GM18861 (cell line): Measurements from ENCODE around the gene TUBAL3.
"Not testable (repeated sequence)": the region's sequence is repeated elsewhere in the genome, so short reads cannot be mapped to it uniquely, and the experiment has no call there.

Source experiments
- ATAC-seq: cut with Tn5 transposase; IDR thresholded peaks from one replicate; pipeline ENCODE4 v1.9.1; 2021; ENCODE audit not compliant: unreplicated experiment

TUBAL3 gene

DNA sequence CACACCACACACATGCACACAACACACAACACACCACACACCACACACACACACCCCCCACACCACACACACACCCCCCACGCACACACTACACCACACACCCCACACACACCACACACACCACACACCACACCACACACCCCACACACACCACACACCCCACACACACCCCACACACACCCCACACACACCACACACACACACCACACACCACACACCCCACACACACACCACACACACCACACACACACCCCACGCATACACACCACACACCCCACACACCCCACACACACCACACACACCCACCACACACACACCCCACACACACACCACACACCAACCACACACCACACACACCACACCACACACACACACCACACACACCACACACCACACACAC, 23.4 kb downstream of the TUBAL3 start:
- ATAC-seq = no peak

DNA sequence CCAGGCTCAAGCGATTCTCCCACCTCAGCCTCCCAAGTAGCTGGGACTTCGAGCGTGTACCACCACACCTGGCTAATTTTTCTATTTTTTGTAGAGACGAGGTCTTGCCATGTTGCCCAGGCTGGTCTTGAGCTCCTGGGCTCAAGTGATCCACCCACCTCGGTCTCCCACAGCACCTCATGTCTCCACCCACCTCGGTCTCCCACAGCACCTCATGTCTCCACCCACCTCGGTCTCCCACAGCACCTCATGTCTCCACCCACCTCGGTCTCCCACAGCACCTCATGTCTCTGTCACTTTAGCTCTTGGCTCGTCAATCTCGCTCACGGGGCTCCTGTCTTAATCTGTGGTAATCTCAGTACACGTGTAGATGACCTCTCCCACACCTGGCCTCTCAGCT, 24.2 kb downstream of the TUBAL3 start:
- ATAC-seq = not testable (repeated sequence)

DNA sequence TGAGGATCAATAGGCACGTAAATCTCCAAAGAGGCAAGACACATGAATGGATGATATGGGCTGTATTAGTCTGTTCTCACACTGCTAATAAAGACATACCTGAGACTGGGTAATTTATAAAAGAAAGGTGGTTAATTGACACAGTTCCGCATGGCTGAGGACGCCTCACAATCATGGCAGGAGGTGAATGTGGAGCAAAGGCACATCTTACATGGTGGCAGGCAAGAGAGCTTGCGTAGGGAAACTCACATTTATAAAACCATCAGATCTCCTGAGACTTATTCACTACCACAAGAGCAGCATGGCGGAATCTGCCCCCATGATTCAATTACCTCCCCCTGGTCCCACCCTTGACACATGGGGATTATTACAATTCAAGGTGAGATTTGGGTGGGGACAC, 25.4 kb downstream of the TUBAL3 start:
- ATAC-seq = not testable (repeated sequence)

DNA sequence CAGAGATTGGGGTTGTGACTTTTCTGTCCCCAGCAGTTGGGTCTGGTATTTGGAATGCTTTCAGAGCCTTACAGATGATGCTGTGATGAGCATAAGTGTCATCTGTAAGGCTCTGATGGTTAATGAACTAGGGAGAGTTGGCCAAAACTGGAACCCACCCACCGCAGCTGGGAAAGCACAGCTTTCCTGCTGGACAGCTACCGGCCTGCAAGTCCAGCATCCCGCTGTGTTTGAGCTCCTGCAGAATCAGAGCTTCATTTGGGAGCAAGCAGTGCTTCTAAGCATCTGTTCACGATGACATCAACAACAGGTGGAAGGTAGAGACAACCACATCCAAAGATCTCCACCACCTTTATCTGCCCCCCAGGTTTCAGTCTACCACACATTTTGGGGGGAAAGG, 28.2 kb downstream of the TUBAL3 start:
- ATAC-seq = no peak

DNA sequence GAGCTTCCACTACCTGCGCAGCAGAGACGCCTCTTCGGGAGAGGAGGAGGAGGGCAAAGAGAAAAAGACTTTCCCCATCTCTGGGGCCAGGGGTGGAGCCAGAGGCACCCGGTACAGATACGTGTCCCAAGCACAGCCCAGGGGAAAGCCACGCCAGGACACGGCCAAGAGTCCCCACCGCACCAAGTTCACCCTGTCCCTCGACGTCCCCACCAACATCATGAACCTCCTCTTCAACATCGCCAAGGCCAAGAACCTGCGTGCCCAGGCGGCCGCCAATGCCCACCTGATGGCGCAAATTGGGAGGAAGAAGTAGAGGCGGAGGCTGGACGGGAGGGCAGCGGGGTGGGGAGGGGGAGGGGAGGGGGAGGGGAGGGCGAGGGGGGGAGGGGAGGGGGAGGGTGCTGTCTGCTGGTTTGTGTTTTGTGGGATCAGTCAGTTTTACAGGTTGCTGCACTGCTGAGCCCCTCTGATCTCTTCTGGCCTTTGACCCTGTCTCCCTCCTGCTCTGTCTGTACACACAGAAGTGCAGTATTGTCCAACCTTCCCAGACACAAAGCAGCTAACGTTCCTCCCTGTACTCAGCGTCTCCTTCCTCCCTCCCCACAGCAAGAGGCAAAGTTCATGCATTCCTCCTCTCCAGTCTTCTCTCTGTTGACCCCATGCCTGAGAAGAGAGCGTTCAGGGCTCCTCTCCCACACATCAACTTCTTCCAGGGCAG, 30.6 kb downstream of the TUBAL3 start:
- ATAC-seq = no peak

DNA sequence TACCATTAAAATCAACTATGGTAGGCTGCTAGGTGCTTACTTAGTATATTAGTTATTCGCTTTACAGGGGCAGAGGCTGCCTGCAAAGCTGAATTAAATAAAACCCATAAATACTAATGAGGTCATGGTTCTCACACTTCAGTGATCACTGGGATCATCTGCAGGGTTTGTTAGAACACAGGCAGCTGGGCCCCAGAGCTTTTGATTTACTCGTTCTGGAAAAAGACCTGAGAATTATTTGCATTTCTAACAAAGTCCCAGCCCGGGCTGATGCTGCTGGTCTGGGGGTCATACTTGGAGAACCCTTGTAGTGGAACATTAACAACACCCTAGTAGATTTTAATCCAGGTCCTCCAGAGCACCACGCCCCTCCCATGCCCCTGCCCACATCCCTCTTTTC, 31.3 kb downstream of the TUBAL3 start:
- ATAC-seq = no peak

DNA sequence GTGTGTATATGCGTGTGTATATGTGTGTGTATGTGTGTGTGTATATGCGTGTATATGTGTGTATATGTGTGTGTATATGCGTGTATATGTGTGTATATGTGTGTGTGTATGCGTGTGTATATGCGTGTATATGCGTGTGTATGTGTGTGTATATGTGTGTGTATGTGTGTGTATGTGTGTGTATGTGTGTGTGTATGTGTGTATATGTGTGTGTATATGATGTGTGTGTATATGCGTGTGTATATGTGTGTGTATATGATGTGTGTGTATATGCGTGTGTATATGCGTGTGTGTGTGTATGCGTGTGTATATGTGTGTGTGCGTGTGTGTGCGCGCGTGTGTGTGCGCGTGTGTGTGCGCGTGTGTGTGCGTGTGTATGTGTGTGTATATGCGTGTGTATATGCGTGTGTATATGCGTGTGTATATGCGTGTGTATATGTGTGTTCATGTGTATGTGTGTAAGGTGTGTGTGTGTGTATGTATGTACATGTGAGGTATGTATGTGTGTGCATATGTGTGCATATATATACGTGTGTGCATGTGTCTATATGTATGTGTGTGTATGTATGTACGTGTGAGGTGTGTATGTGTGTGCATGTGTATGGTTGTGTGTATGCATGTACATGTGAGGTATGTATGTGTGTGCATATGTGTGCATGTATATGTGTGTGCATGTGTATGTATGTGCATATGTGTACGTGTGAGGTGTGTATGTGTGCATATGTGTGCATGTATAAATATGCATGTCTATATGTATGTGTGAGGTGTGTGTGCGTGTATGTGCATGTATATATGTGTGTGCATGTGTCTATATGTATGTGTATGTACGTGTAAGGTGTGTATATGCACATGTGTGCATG, 33.9 kb downstream of the TUBAL3 start:
- ATAC-seq = no peak

DNA sequence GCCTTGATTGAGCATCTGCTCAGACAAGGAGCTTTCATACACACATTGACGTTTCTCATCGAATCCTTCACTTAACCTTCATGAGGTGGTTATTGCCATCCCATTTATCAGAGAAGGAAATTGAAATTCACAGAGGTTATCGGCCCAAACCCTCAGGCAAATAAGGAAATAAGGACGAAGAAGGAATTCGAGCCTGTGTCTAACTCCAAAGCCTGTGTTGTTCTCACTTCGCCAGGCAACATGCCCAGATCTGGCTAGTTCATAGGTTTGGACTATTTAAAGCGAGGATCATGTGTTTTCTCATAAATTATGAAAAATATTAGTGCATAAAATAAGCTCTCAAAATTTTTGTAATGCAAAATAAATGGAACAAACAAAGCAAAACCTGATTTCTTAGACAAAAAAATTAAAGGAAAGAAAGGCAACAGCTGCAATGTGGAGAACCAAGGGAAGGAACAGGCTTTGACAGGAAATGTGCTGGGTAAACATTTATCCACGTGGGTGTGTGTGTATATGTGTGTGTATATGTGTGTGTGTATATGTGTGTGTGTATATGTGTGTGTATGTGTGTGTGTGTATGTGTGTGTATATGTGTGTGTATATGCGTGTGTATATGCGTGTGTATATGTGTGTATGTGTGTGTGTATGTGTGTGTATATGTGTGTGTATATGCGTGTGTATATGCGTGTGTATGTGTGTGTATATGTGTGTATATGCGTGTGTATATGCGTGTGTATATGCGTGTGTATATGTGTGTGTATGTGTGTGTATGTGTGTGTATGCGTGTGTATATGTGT, 35.1 kb downstream of the TUBAL3 start:
- ATAC-seq = no peak

DNA sequence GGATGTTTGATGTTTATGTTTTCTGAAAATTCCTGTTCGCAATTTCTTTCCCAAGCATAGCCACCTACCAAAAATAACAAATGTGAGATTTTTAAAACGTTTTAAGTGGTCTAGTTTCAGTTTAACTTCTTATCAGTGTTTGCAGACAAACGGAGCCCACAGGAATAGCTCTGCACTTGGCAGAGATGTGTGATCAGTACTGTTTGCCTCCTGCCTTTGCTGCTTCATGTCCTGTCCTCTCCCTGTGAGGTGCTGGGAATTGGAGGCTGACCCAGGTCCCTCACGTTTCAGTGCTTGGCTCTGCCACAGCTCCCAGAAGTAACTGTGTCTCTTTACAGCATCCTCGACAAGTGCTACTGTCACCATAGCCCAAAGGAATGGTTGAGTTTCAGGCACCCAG, 38.7 kb downstream of the TUBAL3 start:
- no peak for ATAC-seq

DNA sequence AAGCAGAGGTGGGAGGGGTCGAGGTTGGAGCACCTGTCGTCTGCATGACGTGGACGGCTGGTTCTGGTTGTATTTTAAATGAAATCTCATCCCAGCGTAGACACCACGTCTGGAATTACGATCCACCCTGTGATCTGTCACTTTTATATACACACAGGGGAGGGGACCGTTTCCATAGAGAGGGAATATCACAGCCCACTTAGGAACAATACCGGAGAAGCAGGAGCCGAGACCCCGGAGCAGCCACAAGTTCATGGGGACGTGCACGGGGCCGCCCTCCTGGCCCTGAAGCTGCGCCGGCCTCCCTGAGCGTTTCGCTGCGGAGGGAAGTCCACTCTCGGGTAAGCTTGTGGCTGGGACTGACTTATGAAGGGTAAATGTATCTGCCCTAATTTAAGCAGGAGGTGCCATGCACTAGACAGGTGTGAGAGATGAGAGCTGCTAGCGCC, 39.7 kb downstream of the TUBAL3 start, which contains the start of gene UCN3:
Gene UCN3 (plus strand): TSS at position 77 of the 449 bp plus-strand sequence. CDS start 8,755 bp downstream, outside the sequence.
- ATAC-seq = no peak

DNA sequence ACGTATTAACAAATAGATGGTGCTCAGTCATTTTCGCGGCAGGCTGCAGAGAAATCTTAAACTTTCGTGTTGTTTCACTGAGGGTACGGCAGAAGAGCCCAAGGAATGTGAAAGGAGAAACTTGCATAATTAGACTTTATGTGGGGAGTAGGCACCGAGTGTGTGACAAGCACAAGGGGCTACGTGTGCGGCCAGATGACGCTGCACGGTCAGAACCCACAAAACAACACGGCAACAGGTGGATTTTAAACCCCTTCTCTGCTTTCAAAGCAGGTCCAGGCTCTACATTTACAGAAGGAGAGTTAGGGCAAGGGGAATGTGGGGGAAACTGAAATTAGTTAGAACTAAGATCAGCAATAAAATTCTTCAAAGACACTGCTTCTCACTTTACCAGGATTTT, 40.3 kb downstream of the TUBAL3 start:
- no peak for ATAC-seq

DNA sequence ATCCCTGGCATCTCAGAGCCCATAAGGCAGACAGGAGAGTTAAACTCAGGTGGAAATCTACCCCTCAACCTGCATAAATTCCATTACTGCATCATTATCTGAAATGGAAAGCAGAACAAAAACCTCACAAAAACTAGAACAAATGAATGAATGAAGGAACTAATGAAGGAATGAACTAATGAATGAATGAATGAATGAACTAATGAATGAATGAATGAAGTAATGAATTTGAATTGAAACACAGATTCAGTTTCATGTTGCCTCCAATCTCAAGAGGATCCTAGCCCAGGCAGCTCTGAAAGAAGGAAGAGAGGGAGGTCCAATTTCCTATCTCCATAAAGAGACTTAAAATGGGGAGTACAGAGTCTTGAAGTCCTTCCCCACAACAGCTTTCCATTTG, 41.8 kb downstream of the TUBAL3 start:
- no peak for ATAC-seq

DNA sequence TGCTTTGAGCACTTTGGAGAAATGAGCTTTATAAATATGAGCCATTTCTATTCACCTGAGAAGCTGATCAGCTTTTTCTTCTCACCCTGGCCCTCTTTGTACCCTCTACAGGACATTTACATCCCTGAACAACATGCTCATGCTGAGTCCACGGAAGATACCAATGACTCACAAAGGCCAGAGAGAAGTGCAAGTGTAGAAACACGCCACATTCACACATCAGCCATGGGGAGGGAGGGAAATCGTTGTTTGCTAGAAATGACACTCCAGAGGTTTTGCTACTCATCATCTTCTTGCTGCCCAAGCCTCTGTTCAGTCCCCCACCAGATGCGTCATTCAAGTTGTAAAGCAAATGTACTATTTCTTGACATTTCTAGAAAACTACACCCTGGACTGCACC, 42.7 kb downstream of the TUBAL3 start:
- ATAC-seq = no peak

DNA sequence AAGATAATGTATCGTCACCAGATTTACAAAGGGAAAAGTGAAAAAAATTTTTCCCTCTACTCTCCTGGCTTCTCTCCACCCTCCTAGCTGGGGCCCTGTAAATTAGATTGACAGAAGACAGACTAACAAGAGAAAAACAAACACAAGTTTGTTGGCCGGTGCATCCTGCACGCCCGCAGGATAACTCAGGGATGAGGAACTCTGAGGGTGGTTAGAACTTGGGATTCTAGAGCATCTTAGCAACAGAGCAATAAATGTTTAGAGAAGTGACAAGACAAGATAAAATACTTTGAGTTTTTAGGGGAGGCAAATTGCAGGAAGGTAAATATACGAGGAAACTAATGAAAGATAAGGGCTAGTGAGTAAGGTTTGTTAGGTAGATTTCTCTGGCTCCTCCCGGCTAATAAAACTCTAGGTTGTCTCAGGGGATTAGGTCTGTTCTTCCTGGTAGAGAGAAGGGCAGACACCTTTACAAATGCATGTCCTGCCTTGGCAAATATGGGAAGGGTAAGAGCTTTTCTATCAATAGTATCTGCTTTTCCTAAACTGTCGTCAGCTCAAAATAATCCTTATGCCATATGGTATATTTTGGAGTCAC, 44.2 kb downstream of the TUBAL3 start:
- ATAC-seq = no peak

DNA sequence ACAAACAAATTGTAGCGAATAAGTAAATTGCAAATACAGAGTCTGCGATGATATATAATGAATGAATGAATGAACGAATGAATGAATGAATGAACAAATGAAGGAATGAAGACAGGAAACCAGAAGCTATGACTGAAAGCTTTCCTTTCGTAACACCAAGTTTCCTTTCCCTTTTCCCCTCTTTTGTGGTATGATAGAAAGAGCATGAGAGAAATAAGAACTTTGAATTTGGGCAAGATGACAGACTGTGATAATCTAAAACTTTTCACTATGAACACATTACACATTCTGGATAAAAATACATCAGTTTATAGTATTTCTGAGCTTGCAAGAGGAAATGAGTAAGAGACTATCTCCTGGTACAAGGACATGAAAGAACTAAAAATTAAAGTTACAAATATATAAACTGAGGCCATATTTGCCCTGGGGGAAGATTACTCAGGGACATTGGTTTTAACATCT, 48.3 kb downstream of the TUBAL3 start:
- no peak for ATAC-seq

DNA sequence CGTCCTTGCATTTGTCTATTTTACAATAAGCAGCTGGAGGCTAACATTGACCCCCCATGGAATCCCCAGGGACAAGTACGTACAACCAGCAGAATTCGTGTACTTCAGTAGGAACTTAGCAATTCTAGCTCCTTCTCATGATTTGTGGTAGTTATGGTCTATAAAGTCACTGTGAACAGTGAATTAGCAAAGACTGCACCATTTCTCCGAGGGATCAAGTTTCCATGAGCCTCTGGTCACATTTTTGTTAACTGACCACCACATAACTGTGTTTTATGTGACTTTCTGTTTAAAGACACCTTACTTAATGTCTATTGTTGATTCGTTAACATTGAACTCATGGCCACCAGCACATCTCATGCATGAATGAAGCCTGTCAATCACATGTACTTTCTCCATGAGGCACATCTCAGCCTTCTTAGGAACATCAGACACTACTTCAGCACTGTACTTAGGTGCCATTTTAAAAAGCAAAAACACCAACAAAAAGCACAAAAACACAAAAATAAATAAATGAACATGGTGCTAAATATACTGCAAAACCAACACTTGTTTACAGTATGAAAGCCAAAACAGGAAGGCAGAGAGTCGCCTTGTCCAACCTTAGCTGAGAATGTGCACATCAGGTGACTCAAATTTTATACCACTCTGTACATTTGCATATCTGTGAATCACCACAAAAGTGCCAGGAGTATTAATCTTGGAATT, 48.9 kb downstream of the TUBAL3 start:
- ATAC-seq = no peak

DNA sequence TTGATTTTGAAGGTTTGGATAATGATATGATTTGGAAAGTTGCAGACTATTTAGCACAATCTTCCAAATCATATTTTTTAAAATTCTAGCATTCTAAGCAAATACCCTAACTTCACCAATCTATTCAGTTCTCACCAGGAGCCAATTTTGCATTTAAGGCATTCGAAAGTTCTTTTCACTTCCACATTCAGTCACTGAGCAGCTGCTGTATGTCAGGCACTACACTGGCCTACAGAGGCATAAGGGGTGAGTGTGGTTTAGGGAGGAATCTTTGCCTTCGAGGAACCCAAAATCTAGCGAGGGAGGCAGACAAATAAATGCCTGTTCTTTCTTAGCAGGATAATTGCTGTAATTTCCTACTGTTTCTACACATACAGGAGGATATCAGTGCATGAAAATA, 50.6 kb downstream of the TUBAL3 start:
- ATAC-seq = no peak

DNA sequence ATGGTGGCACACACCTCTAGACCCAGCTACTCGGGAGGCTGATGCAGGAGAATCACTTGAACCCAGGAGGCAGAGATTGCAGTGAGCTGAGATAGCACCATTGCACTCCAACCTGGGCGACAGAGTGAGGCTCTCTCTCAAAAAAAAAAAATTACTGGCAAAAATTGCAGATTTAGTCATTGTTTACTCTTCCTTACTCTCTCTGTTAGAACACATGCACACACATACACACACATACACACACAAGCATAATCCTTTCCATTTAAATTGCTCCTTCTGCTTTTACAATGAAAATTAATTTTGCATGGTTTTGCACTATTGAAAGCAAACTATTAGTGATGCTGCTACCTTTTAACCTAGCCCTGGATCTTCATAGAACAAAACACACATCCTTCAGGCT, 55.3 kb downstream of the TUBAL3 start:
- ATAC-seq = no peak

DNA sequence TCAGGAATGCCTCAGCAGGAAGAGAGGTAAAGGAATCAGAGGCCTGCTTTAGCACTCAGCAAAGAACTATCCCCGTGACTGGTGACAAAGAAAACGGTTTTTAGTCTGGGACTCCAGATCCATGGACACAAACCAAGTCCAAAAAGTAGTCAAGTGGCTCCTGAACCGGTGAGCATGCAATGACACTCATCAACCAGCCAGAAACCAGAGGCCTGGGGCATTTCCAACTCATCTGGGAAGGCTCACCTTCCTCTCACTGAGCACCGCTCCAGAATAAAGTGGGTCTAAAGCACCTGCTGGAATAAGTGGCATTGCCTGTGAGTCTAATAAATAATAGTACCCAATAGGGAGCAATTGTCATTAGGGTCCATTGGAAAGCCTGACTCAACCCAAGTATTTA, 57.7 kb downstream of the TUBAL3 start:
- ATAC-seq = no peak

DNA sequence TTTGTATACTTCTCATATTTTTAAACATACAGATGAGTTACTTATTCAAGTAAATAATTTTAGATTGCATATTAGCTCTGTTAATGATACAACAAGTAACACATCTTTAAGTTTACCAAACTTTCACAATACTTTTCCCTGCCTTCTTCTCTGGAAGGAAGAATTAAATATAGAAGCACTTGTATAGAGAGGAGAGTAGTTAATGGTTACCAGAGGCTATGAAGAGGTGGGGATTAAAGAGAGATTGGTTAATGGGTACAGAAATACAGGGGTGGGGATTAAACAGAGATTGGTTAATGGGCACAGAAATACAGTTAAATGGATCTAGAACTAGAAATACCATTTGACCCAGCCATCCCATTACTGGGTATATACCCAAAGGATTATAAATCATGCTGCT, 59.9 kb downstream of the TUBAL3 start:
- no peak for ATAC-seq
